HEK293T (cell line): ENCODE measurements around the gene FAM20A.

ENCODE experiments used
- CTCF ChIA-PET: fragments of 350-600 bp; formaldehyde crosslinking; extraction: SDS; loops from one replicate; lab custom pipeline; 2021; ENCODE audit warnings: antibody characterized with exemption, inconsistent platforms; lab: Yijun Ruan, JAX
- POLR2A ChIA-PET: fragments of 350-600 bp; formaldehyde crosslinking; extraction: SDS; loops from one replicate; lab custom pipeline; 2020; ENCODE audit warnings: antibody characterized with exemption, inconsistent platforms; lab: Yijun Ruan, JAX
- DNase-seq: peaks from one replicate; pipeline ENCODE4 v3.0.0; 2012; ENCODE audit warnings: mixed read lengths; ENCODE audit errors: extremely low spot score
- ARNT ChIP-seq: fragments of 450-650 bp; IDR thresholded peaks from 2 replicates; pipeline ENCODE4 v1.6.1; 2017; ENCODE audit warnings: mild to moderate bottlenecking
- BHLHE40 ChIP-seq: fragments of 450-650 bp; IDR thresholded peaks from 2 replicates; pipeline ENCODE4 v1.6.1; 2016; ENCODE audit warnings: mild to moderate bottlenecking, moderate library complexity, borderline replicate concordance
- CTBP1 ChIP-seq: fragments of 450-650 bp; IDR thresholded peaks from 2 replicates; pipeline ENCODE4 v1.6.1; 2016; ENCODE audit warnings: borderline replicate concordance
- ELF4 ChIP-seq: fragments of 450-650 bp; IDR thresholded peaks from 2 replicates; pipeline ENCODE4 v1.6.1; 2017; ENCODE audit warnings: antibody characterized with exemption
- FOXA1 ChIP-seq: fragments of 450-650 bp; IDR thresholded peaks from 2 replicates; pipeline ENCODE4 v1.6.1; 2016; ENCODE audit warnings: mild to moderate bottlenecking
- FOXK2 ChIP-seq: fragments of 450-650 bp; IDR thresholded peaks from 2 replicates; pipeline ENCODE4 v1.6.1; 2016; ENCODE audit warnings: mild to moderate bottlenecking
- FOXM1 ChIP-seq: fragments of 450-650 bp; IDR thresholded peaks from 2 replicates; pipeline ENCODE4 v1.6.1; 2017; ENCODE audit warnings: mild to moderate bottlenecking, borderline replicate concordance
- HDGF ChIP-seq: fragments of 450-650 bp; IDR thresholded peaks from 2 replicates; pipeline ENCODE4 v1.6.1; 2017; ENCODE audit warnings: antibody characterized with exemption, borderline replicate concordance
- L3MBTL2 ChIP-seq: fragments of 450-650 bp; conservative IDR thresholded peaks from 2 replicates; pipeline ENCODE4 v1.6.1; 2016; ENCODE audit warnings: mild to moderate bottlenecking
- LEF1 ChIP-seq: fragments of 450-650 bp; IDR thresholded peaks from 2 replicates; pipeline ENCODE4 v1.6.1; 2017; ENCODE audit warnings: mild to moderate bottlenecking, borderline replicate concordance
- NFRKB ChIP-seq: fragments of 450-650 bp; IDR thresholded peaks from 2 replicates; pipeline ENCODE4 v1.6.1; 2016; ENCODE audit warnings: mild to moderate bottlenecking, moderate library complexity
- PKNOX1 ChIP-seq: fragments of 450-650 bp; IDR thresholded peaks from 2 replicates; pipeline ENCODE4 v1.6.1; 2016
- SP1 ChIP-seq: fragments of 450-650 bp; IDR thresholded peaks from 2 replicates; pipeline ENCODE4 v1.6.1; 2017
- SUZ12 ChIP-seq: fragments of 450-650 bp; IDR thresholded peaks from 2 replicates; pipeline ENCODE4 v1.6.1; 2016; ENCODE audit warnings: mild to moderate bottlenecking
- TARDBP ChIP-seq: fragments of 450-650 bp; IDR thresholded peaks from 2 replicates; pipeline ENCODE4 v1.6.1; 2016
- ZNF384 ChIP-seq: fragments of 450-650 bp; IDR thresholded peaks from 2 replicates; pipeline ENCODE4 v1.6.1; 2016

FAM20A gene

GRCh38 chr17:68567581-68567980 is 33.6 kb downstream of the FAM20A start:
- CTCF ChIA-PET, result interaction anchor here (1.5 kb wide), 1 partner anchor 10 kb away, joined by 4 read pairs; no protein-coding TSS in a partner anchor
- DNase-seq, result no peak
- TF ChIP-seq NFRKB (no peak), SP1 (no peak), FOXA1 (no peak)
- POLR2A ChIA-PET, result no interaction called here

GRCh38 chr17:68567035-68567434 is 34.1 kb downstream of the FAM20A start:
- ChIA-PET CTCF (interaction anchor here (0.6 to 1.5 kb wide), 3 partner anchors 10 to 420 kb away, joined by 3 to 4 read pairs (median 3); no protein-coding TSS in a partner anchor), POLR2A (no interaction called here)
- DNase-seq, result no peak
- no peak for TF ChIP-seq L3MBTL2
- no peak for TF ChIP-seq BHLHE40
- TF ChIP-seq FOXM1, result no peak
- TF ChIP-seq SUZ12, result no peak
- TF ChIP-seq FOXK2, result no peak
- no peak for TF ChIP-seq ARNT
- TF ChIP-seq SP1, result no peak
- TF ChIP-seq ELF4, result no peak

DNA sequence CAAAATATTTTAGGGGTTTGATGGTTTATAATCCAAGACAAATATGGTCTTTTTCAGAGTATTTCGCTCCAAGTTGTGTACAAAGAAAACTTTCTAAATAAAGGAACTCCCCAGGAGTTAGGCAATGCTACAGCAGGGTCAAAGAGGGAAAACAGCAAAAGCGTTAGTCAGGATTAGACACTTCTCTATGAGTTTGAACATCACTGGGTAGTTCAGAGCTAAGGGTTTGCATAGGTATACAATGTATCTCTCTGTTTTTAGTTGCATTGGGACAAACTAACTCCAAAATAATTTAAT is 34.8 kb downstream of the FAM20A start:
- TF ChIP-seq SP1, result no peak
- no peak for TF ChIP-seq CTBP1
- no peak for TF ChIP-seq ARNT
- TF ChIP-seq L3MBTL2, result no peak
- TF ChIP-seq SUZ12, result no peak
- TF ChIP-seq PKNOX1, result no peak
- no peak for TF ChIP-seq BHLHE40
- no peak for TF ChIP-seq LEF1
- TF ChIP-seq FOXM1, result no peak
- TF ChIP-seq NFRKB, result no peak
- TF ChIP-seq ZNF384, result no peak
- TF ChIP-seq TARDBP, result no peak
- no peak for TF ChIP-seq ELF4
- no peak for TF ChIP-seq FOXA1
- no peak for TF ChIP-seq HDGF
- no peak for TF ChIP-seq FOXK2
- ChIA-PET POLR2A (no interaction called here), CTCF (interaction anchor here (0.6 to 1.5 kb wide), 3 partner anchors 11 to 420 kb away, joined by 3 to 4 read pairs (median 3); no protein-coding TSS in a partner anchor)
- no peak for DNase-seq

- ChIA-PET POLR2A (no interaction called here), CTCF (interaction anchor here (1.2 to 1.5 kb wide), 2 partner anchors 11 to 421 kb away, joined by 3 to 4 read pairs; no protein-coding TSS in a partner anchor)
- no peak for TF ChIP-seq ELF4
- TF ChIP-seq FOXM1, result no peak
- TF ChIP-seq FOXA1, result no peak
- DNase-seq, result no peak
These were observed 35.3 kb downstream of the FAM20A start for GRCh38 chr17:68565661-68566441.

GRCh38 chr17:68564415-68565111 is 36.6 kb downstream of the FAM20A start:
- no peak for DNase-seq
- POLR2A ChIA-PET, result no interaction called here
- no peak for TF ChIP-seq L3MBTL2
- TF ChIP-seq SP1, result no peak
- no peak for TF ChIP-seq ELF4
- no peak for TF ChIP-seq ZNF384
- CTCF ChIA-PET, result no interaction called here

DNA sequence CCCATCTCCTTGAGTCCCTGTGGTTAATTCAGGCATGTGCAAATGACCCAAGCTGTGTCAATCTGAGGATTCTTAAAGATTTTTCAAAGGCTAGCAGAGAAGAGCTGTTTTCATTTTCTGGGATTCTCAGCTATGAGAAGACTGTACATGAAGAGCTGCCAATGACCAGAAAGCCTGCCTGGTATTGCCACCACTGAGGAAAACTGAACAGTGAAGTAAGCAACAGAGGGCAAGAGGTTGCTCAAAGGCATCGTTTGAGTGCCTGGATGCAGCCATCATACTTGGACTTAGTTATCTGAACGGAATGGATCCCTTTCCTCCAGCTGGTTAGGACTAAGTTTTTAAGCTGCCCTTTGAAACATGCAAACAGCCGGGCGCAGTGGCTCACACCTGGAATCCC is 38.4 kb downstream of the FAM20A start:
- ChIA-PET POLR2A (no interaction called here), CTCF (no interaction called here)
- no peak for DNase-seq
- TF ChIP-seq BHLHE40 (no peak), TARDBP (no peak), PKNOX1 (no peak), FOXK2 (no peak), NFRKB (no peak), FOXA1 (no peak), L3MBTL2 (no peak), ZNF384 (no peak), FOXM1 (no peak), SP1 (no peak), SUZ12 (no peak), LEF1 (no peak), ARNT (no peak), CTBP1 (no peak), ELF4 (no peak), HDGF (no peak)

DNA sequence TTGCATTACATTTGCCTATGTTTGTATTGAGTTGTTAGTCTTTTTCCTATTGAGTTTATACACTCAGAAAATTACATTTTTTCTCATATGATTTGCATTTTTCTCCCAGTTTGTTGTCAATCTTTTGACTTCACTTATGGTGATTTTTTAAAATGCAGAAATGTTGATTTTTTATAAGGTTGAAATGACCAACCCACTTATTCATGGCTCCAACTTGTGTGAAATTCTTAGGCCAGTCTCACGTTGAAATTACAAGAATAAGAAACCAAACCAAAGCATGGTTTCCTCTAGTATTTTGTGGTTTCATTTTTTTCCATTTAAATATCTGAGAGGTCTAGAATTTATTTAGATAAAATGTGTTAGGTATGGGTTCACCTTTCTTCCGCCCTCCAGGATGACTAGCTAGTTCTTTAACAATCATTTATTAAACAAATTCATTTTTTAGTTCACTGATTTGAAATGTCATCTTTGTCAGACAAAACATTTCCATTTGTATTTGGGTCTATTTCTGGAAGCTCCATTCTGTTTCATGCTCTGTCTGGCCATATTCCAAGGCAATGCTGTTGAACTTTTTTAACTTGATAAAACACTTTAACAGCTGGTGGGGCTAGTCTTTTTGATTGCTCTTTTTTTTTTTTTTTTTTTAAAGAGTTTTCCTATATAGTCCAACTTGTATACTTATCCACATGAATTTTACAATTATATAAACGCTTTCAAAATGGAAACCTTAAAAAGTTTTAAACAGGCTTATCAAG is 40.0 kb downstream of the FAM20A start:
- CTCF ChIA-PET, result no interaction called here
- POLR2A ChIA-PET, result no interaction called here

More for the DNA sequence above, 40.0 kb downstream of the FAM20A start:
- no peak for DNase-seq
- no peak for TF ChIP-seq ZNF384
- TF ChIP-seq BHLHE40, result no peak
- TF ChIP-seq FOXM1, result no peak
- TF ChIP-seq NFRKB, result no peak
- TF ChIP-seq HDGF, result no peak
- no peak for TF ChIP-seq FOXA1
- TF ChIP-seq TARDBP, result no peak
